ENCODE results near the gene GUCY1A1.

GUCY1A1 gene, protein sequence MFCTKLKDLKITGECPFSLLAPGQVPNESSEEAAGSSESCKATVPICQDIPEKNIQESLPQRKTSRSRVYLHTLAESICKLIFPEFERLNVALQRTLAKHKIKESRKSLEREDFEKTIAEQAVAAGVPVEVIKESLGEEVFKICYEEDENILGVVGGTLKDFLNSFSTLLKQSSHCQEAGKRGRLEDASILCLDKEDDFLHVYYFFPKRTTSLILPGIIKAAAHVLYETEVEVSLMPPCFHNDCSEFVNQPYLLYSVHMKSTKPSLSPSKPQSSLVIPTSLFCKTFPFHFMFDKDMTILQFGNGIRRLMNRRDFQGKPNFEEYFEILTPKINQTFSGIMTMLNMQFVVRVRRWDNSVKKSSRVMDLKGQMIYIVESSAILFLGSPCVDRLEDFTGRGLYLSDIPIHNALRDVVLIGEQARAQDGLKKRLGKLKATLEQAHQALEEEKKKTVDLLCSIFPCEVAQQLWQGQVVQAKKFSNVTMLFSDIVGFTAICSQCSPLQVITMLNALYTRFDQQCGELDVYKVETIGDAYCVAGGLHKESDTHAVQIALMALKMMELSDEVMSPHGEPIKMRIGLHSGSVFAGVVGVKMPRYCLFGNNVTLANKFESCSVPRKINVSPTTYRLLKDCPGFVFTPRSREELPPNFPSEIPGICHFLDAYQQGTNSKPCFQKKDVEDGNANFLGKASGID

DNA sequence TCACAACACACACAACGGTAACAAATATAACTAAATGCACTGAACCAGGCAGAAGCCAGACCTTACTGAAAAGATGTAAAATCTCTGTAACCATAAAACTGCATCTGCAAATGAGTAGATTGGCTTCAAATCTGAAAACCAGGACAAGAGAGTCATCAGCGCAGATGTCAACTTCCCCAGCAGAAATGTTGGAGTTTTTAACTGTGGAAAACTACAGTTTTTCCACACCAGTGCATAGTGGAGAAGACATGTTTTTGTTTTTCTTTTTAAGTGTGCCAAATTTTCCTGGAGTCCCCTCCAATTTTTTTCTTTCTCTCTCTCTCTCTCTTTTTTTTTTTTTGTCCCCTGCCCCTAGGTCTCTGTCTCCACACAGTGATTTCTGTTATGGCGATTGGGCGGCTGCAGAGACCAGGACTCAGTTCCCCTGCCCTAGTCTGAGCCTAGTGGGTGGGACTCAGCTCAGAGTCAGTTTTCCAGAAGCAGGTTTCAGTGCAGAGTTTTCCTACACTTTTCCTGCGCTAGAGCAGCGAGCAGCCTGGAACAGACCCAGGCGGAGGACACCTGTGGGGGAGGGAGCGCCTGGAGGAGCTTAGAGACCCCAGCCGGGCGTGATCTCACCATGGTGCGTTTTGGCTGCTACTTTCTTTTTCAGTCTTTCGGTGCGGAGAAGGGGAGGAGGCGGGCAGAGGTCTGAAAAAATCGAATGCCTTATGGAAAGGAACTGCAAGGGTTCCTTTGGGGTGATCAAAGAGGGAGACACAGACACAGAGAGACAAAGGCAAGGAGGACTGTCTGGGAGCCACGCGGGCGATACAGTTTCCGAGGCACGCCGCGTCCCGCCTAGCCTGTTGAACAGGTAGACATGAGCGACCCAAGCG is at the start of gene GUCY1A1:
Gene GUCY1A1 (plus strand): TSS at position 505 of the 878 bp plus-strand sequence. CDS start 30,020 bp downstream, outside the sequence.
- intact Hi-C loops (cut with DNase I; ENCODE audit: low total_unique reads), result no loop called here
- Histone ChIP-seq H3K9me3 (no peaks in the 10 kb centered on the region), H3K4me1 (peaks cover 0 to 36% (median 5%) of the 10 kb centered on the region in 4 donors), H3K27ac (peak within 1 kb of the TSS; percentile 89 to 91), H3K36me3 (no peaks in the 10 kb centered on the region), H3K4me3 (peak within 1 kb of the TSS; percentile 68 to 80), H3K27me3 (no peaks in the 10 kb centered on the region)
- TF ChIP-seq, protein P1, sequence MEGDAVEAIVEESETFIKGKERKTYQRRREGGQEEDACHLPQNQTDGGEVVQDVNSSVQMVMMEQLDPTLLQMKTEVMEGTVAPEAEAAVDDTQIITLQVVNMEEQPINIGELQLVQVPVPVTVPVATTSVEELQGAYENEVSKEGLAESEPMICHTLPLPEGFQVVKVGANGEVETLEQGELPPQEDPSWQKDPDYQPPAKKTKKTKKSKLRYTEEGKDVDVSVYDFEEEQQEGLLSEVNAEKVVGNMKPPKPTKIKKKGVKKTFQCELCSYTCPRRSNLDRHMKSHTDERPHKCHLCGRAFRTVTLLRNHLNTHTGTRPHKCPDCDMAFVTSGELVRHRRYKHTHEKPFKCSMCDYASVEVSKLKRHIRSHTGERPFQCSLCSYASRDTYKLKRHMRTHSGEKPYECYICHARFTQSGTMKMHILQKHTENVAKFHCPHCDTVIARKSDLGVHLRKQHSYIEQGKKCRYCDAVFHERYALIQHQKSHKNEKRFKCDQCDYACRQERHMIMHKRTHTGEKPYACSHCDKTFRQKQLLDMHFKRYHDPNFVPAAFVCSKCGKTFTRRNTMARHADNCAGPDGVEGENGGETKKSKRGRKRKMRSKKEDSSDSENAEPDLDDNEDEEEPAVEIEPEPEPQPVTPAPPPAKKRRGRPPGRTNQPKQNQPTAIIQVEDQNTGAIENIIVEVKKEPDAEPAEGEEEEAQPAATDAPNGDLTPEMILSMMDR (IDR thresholded peaks at IDR 0.05), result no peak
- DNase-seq, result no peak

DNA sequence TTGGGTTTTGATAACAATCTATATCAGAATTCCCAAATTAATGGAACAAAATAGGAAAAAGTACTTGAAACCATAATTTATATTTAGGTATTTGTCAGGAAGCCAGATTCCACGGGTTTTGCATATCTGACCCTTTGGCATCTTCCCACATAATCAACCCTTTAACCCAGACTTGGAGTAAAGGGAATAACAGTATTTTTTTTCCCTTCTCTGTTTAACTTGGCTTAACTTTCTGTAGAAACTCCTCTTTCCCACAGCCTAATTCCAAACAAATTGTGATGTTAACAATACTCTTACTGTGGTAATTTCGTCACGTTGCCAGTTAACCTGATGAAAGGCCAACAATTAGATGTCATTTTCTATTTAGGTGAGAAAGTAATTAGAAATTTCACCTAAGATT is 49.4 kb upstream of the GUCY1A1 start:
- Histone ChIP-seq H3K9me3 (no peaks in the 10 kb centered on the region), H3K36me3 (no peaks in the 10 kb centered on the region), H3K27me3 (no peaks in the 10 kb centered on the region), H3K4me3 (no peak overlapping the region), H3K4me1 (peaks cover 0 to 41% (median 21%) of the 10 kb centered on the region in 4 donors), H3K27ac (peak overlapping the region; percentile 11 to 46)
- intact Hi-C loops (cut with DNase I; ENCODE audit: low total_unique reads), result no loop called here
- TF ChIP-seq, protein P1 (IDR thresholded peaks at IDR 0.05), result no peak
- no peak for DNase-seq

DNA sequence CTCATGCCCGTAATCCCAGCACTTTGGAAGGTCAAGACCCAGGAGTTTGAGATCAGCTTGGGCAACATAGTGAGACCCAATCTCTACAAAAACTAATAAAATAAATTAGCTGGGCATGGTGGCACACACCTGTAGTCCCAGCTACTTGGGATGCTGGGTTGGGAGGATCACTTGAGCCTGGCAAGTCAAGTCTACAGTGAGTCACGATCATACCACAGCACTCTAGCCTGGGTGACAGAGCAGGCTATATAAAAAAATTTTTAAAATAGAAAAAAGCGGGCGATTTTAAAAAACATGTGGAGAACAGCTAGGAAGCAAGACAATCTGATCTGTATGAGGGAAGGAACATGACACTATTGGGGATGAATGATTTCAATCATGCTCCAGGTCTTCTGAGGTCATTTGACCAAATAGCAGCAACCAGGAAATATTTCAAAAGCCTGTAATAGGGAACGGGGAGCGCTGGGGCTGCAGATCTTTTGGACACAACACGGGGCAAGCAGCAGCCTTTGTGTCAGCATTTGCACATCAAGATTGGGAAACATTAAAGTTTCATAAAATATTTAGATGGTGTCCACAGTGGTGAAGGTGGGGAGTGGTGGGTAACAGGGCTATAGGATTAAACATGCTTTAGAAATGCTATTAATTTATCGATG is 48.3 kb upstream of the GUCY1A1 start:
- Histone ChIP-seq H3K4me1 (peaks cover 0 to 44% (median 22%) of the 10 kb centered on the region in 4 donors), H3K27ac (peak overlapping the region in 1 of 2 donors; percentile 11), H3K27me3 (no peaks in the 10 kb centered on the region), H3K36me3 (no peaks in the 10 kb centered on the region), H3K4me3 (no peak overlapping the region), H3K9me3 (no peaks in the 10 kb centered on the region)
- no peak for DNase-seq
- TF ChIP-seq, protein P1 (IDR thresholded peaks at IDR 0.05), result no peak
- intact Hi-C loops (cut with DNase I; ENCODE audit: low total_unique reads), result no loop called here

DNA sequence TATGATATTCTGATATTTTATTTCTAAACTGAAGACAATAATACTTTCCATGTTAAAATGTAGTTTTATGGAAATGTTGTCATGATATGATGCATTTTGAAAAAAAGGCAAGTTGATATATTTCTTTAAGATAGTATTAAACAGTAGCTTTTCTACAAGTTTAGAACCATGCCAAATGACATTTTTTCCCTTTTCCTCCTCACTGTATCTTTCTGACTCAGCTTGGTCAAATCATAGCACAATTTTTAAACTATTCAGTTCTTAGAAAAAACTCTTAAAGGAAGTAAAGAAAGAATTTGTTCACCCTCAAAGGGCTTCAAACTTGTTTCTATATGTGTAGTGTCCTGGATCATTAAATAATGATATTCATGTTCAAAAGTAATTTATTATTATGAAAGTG is 46.0 kb upstream of the GUCY1A1 start:
- Histone ChIP-seq H3K27me3 (no peaks in the 10 kb centered on the region), H3K9me3 (no peaks in the 10 kb centered on the region), H3K4me3 (no peak overlapping the region), H3K36me3 (no peaks in the 10 kb centered on the region), H3K27ac (no peak overlapping the region), H3K4me1 (peaks cover 0 to 43% (median 21%) of the 10 kb centered on the region in 4 donors)
- TF ChIP-seq, protein P1 (IDR thresholded peaks at IDR 0.05), result no peak
- intact Hi-C loops (cut with DNase I; ENCODE audit: low total_unique reads), result no loop called here
- no peak for DNase-seq

DNA sequence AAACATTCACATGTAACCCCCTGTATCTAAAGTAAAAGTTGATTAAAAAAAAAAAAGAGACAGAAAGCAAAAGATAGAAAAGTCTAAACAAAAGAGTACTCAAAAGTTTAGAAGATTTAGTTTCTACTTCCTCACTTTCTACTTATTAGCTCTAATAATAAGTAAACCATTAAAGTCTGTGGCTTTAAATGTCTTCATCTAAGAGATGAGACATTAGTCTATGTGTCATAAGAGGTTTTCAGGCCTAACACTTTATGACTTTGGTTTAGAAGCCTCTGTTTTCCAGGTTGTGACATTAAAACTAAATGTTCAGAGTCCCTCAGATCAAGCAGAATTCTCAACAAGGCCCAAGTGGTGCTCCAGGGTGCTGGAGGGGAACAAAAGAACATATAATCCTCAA is 42.2 kb upstream of the GUCY1A1 start:
- intact Hi-C loops (cut with DNase I; ENCODE audit: low total_unique reads), result no loop called here
- no peak overlapping the region for H3K4me3 ChIP-seq
- TF ChIP-seq, protein P1 (IDR thresholded peaks at IDR 0.05), result no peak

More for the DNA sequence above, 42.2 kb upstream of the GUCY1A1 start:
- Histone ChIP-seq H3K4me1 (peaks cover 0 to 22% (median 7%) of the 10 kb centered on the region in 4 donors), H3K36me3 (no peaks in the 10 kb centered on the region), H3K9me3 (no peaks in the 10 kb centered on the region), H3K27me3 (no peaks in the 10 kb centered on the region), H3K27ac (no peak overlapping the region)
- no peak for DNase-seq
